ENCODE measurements around the gene TPBGL.

Gene TPBGL, protein sequence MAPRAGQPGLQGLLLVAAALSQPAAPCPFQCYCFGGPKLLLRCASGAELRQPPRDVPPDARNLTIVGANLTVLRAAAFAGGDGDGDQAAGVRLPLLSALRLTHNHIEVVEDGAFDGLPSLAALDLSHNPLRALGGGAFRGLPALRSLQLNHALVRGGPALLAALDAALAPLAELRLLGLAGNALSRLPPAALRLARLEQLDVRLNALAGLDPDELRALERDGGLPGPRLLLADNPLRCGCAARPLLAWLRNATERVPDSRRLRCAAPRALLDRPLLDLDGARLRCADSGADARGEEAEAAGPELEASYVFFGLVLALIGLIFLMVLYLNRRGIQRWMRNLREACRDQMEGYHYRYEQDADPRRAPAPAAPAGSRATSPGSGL

DNA sequence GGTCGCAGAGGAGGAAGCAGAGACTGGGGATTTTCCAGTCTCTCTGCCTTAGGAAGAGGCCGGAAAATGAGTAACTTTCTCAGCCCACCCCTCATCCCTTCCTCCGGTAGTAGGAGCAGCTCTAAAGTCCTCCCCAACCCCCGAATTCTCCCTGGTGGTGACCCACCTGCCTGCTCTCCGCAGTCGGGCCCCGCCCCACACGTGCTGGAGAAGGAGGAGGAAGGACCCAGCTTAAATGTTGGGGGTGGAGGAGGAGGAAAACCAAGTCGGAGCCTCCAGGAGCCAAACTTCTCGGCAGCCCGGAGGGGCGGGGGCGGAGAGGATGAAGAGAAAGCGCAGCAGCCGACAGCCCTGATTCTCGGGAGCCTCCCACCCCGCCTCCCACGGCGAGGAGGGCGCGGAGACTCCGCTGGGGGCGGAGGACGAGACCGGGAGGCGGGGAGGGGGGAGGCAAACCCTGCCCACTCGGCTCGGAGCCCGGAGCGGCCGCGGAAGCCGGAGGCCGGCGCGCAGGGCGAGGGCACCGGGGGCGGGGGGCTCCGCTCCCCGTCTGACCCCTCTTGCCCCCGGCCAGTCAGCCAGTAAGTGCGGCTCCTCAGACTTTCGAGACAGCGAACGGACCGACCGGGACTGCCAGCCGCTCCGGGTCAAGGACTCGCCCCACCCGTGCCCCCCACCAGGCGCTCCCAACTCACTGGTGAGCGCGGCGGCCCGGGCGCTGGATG, at the start of gene TPBGL:
Gene TPBGL (plus strand): TSS at position 464 of the 725 bp plus-strand sequence. CDS start 276 bp downstream, outside the sequence.
- DNase-seq (ENCODE audit: low read depth in 2 of 2), result no peak

DNA sequence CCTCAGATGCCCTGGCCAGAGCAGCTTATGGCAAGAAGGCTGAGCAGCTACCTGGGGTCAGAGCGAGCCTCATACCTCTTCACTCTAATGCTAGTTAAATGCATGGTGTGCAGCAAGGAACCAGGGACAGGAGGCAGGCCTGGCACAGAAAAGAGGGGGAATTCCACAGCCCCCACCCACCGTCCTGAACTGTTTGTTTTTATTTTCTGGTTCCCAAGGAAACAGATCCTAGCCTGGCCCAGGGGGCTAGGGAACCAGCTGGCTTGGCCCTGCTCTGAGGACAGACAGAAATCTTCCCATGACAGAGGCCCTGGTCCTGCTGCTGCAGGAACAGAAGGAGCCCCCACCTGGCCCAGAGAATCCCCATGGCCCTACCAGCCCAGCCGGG, 49.2 kb upstream of the TPBGL start:
- DNase-seq (ENCODE audit: low read depth in 2 of 2), result no peak

DNA sequence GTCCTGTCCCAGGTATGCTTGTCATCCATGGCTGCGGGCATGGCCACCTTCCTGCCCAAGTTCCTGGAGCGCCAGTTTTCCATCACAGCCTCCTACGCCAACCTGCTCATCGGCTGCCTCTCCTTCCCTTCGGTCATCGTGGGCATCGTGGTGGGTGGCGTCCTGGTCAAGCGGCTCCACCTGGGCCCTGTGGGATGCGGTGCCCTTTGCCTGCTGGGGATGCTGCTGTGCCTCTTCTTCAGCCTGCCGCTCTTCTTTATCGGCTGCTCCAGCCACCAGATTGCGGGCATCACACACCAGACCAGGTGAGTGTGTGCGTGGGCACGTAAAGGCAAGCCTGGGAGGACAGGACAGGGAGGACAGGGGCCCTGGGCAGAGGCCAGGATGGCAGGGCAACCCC, 47.3 kb upstream of the TPBGL start:
- no peak for DNase-seq (ENCODE audit: low read depth in 2 of 2)

DNA sequence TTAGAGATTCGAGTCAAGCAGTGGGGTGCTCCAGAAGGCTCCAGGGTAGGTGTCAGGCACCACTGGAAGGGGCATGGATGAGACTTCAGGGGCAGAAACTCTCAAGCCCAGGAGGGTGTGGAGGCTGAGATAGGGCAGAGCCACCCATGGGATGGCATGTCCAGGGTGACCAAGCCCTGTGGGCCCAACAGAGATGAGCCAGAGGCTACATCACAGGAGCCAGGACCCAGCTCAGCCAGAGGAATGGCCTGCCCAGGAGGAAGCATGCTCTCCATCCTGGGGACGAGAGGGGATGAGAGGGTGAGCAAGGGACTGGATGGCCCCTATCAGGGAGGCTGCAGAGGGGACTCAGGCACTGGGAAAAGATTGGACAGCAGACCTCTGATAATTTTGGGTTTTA, 46.9 kb upstream of the TPBGL start:
- DNase-seq (ENCODE audit: low read depth in 2 of 2), result no peak

DNA sequence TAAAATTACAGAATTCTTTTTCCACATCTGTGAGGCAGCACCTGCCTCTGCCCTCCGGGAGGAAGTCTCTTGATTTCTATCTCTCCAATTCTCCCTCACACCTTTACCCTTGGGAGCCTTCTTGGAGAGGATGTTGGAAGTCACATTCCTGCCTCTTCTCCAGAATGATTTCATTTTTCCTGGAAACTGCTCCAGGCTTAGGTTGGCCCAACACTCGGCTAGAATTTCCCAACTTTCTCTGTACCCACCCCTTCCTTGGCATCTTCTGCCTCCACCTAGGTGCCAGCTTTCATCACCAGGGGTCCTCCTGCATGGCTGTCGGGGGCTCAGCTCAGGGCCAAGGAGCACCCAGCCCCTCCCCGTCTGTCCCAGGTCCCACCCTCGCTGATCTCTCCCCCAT, 46.4 kb upstream of the TPBGL start:
- no peak for DNase-seq (ENCODE audit: low read depth in 2 of 2)

DNA sequence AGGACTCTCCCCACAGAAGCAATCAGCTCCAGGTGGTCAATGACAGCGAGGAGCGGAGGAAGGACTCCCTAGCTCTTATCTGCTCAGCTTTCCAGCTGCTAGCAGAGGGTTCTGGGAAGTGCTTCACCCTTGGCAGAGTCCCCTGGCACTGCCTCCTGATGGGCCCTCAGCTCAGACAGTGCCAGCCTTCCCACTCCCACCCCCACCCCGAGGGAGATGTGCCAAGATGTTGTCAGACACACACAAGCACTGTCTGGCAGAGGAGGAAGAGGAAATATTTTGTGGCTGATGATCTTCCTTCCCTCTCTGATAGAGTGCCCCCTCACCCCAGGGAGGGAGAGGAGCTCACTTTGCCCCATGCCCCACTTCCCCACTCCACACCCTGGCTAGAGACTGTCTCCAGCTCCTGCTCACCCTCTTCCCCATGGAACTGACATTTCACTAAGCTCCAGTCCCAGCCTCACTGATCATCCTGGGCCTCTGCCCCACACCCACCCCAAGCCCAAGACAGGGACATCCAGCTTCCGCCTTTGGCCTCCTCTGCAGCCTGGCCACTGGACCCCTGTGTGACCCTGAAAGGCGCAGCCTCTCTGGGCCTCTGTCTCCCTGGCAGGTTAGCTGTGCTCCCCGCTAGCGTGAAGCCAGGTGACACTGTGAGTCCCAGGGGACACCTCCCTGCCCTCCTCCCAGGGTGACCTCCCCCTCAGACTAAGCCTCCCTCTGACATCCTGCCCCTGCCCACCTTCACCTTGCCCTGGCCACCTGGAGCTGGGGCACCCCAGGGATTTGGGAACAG, 45.2 kb upstream of the TPBGL start:
- DNase-seq (ENCODE audit: low read depth in 2 of 2), result no peak

DNA sequence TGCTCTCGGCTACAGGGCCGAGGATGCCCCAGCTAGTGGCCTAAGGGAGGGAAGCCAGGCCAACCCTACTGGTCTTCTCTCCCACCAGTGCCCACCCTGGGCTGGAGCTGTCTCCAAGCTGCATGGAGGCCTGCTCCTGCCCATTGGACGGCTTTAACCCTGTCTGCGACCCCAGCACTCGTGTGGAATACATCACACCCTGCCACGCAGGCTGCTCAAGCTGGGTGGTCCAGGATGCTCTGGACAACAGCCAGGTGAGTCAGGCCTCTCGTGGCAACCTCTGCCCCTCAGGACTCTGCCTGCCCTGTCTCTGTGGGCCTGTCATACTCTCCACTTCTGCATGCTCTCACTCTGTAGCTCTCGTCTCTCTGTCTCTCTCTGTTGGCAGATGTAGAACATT, 44.1 kb upstream of the TPBGL start:
- DNase-seq (ENCODE audit: low read depth in 2 of 2), result no peak

DNA sequence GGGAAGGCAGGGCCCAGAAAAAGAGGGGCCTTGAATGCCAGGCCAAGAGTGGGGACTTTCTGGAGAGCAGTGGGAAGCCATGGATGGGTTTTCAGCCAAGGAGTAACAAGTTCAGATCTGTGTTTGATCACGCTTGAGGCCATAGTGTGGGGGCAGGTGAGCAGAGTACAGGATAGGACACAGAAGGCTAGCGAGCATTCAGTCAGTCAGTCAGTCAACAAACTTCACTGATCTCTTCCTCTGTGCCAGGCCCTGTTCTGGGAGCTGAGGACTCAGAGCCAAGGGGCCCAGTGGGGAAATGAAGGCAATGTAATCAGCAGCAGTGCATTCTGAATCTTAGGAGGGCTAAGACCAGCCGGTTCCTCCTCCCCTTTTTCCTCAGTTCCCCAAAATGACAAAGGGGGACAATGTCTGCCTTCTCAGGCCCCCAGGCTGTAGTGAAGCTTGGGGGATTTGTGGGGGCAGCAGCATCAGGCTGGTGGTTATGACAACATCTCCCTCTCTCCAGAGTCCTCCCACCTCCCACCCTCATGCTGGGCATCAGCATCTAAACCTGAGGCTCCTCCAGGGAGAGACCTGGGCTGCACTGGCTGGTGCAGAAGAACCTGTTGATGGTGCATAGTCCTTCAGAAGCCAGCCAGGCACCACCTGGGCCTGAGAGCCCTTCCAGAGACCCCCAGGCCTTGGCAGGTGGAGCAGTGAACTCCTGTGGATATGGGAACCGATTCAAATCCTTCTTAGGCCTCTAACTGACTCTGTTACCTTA, 42.9 kb upstream of the TPBGL start:
- DNase-seq (ENCODE audit: low read depth in 2 of 2), result no peak

DNA sequence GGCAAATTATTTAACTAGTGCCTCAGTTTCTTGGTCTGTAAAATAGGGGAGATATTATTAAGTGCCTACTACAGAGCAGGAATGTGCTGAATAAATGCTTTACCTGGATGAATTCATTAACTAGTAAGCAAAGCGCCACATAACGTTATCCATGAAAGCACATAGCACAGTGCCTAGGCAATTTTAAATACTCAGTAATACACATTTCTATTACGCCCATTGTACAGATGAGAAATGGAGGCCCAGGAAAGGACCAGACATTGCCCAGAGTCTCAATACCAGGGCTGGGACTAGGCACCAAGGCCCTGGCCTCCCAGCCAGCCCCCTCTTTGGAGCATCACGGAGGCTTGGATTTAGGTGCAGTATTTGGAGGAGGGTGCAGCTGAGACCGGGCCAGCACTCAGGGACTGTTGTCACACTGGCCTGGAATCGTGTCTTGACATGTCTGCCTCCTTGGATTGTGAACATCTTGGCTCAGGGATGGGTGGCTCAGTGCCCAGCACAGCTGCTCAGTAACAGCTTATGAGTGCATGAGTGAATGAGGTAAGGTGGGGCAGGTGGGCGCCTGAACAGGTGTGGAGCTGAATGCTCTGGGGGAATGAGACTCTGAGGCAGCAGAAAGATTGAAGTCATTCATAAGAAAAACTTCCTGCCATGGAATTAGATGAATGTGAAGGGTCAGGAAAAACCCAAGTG, 42.1 kb upstream of the TPBGL start:
- DNase-seq (ENCODE audit: low read depth in 2 of 2), result no peak

DNA sequence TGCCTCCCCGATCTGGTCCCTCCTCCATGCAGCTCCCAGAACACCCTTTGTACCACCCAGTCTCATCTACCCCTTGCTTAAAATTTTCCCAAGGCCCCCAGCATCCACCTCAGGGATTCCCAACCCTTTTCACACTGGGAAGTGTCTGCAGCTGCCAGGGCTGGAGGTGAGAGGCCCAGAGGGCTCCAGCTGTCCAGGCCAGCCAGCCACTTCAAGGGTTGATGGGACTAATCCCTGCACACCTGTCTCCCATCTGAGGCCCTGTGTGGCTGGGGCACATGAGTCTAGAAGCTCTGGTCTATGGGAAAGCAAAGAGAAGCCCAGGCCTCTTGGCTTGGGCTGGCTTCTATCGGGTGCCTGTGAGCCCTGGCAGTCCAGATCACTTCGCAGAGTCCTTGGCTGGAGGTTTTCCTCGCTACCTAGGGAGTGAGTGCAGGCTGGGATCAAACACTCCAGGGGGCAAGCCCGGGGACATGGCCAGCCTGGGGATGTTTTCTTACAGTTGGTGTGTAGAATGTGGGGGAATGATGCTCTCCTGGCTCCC, 41.1 kb upstream of the TPBGL start:
- DNase-seq (ENCODE audit: low read depth in 2 of 2), result no peak

DNA sequence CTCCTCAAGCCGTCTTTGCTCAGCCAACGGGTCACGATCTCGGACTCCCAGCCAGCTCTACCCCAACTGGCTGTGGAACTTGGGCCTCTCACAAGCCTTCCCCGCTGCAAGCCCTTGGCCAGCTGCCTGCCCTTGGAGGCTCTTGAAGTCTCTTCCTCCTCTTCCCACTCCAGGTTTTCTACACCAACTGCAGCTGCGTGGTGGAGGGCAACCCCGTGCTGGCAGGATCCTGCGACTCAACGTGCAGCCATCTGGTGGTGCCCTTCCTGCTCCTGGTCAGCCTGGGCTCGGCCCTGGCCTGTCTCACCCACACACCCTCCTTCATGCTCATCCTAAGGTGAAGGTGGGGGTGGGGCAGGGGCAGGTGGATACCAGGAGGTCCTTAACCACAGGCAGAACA, 40.5 kb upstream of the TPBGL start:
- DNase-seq (ENCODE audit: low read depth in 2 of 2), result no peak

DNA sequence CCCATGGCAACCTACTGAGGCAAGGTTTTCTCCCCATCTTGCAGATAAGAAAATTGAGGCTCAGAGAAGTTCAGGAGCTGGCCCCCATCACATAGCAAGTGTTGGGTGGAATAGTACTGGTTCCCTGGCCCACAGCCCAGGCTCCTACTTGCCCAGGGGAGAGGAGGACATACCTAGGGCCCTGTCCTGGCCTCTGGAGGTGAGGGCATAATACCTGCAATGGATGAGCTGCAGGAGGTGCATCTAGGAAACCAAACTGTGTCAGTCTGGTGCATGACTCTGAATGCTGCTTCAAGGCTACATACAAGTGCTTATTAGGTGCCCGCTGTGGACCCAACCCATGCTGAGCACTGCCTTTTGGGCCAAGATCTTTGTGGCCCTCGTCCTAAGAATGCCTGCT, 40.0 kb upstream of the TPBGL start:
- no peak for DNase-seq (ENCODE audit: low read depth in 2 of 2)

DNA sequence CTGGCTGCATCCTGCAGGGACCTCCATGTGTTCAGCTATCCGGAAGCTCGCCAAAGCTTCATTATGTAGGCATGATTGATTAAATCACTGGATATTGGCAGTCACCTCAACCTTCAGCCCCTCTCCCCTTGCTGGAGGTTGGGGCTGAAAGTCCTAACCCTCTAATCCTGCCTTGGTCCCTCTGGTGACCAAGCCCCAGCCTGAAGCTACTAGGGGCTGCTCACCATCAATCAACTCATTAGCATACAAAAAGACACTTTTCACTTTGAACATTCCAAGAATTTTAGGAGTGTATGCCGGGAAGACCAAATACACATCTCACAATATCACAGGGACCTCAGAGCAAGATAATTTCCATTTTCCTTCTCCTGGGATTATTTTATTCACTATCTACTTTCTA, 38.8 kb upstream of the TPBGL start:
- no peak for DNase-seq (ENCODE audit: low read depth in 2 of 2)

DNA sequence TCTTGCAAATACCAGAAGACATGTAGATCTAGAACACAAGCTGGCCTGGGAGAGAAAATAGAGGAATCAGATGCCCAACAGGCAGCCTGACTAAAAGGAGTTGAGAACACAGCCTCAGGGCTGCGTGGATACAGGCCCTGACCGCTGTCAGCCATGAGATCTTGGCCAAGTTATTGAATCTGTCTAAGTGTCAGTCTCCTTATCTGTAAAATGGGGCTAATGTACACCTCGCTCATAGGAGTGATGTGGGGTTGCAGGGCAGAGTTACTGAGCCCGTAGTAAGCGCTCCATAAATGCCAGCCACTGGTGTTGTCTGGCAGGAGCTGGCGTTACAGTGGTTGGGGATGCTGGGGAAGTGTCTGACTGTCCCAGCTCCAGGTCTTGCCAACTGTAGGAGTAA, 38.4 kb upstream of the TPBGL start:
- DNase-seq (ENCODE audit: low read depth in 2 of 2), result no peak

DNA sequence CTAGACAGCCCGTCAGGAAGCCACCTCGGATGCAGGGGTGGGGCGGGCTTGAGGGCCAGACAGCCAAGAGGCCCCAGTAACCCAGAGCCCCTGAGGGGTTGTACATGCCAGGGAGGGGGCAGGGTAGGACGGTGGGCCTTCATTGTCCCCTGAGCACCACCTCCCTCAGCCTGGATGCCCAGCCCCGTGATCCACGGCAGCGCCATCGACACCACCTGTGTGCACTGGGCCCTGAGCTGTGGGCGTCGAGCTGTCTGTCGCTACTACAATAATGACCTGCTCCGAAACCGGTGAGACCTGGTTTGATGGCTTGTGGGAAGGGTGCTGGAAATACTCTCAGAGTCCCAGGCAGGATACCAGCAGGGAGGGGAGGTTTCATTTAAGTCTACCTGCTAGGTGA, 37.4 kb upstream of the TPBGL start:
- no peak for DNase-seq (ENCODE audit: low read depth in 2 of 2)

DNA sequence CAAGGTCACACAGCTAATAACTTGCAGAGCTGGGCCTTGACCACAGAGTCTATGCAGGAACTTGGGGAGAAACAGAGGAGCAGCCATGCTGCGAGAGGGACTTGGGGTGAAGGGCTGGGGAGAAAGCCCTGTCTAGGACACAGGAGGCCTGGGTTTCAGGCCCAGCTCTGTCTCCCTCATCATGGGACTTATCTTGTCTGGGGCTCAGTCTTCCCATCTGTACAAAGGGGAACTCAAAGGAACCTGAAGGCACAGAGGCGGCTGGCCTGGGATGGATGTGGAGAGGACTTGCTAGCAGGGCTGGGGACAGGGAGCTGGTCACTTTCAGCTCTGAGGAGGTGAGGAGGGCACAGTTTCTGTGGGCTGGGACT, 36.9 kb upstream of the TPBGL start:
- no peak for DNase-seq (ENCODE audit: low read depth in 2 of 2)

DNA sequence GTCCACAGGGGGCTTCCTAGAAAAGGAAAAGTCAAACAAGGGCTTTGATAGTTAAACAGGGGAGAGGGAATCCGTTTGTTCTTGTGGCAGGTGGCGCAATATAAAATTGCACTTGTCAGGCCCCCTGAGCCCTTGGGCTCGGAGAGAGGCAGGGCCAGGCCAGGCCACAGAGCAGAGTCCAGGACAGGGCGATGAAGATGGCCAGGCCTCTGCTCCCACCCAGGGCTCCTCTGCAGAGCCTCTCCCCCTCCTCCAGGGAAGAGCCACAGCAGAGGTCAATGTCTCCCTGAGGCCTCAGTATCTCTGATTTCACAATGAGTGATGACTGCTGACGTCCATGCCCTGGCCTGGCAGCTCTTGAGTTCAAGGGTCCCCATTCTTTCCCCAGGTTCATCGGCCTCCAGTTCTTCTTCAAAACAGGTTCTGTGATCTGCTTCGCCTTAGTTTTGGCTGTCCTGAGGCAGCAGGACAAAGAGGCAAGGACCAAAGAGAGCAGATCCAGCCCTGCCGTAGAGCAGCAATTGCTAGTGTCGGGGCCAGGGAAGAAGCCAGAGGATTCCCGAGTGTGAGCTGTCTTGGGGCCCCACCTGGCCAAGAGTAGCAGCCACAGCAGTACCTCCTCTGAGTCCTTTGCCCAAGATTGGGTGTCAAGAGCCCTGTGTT, 36.4 kb upstream of the TPBGL start:
- no peak for DNase-seq (ENCODE audit: low read depth in 2 of 2)

DNA sequence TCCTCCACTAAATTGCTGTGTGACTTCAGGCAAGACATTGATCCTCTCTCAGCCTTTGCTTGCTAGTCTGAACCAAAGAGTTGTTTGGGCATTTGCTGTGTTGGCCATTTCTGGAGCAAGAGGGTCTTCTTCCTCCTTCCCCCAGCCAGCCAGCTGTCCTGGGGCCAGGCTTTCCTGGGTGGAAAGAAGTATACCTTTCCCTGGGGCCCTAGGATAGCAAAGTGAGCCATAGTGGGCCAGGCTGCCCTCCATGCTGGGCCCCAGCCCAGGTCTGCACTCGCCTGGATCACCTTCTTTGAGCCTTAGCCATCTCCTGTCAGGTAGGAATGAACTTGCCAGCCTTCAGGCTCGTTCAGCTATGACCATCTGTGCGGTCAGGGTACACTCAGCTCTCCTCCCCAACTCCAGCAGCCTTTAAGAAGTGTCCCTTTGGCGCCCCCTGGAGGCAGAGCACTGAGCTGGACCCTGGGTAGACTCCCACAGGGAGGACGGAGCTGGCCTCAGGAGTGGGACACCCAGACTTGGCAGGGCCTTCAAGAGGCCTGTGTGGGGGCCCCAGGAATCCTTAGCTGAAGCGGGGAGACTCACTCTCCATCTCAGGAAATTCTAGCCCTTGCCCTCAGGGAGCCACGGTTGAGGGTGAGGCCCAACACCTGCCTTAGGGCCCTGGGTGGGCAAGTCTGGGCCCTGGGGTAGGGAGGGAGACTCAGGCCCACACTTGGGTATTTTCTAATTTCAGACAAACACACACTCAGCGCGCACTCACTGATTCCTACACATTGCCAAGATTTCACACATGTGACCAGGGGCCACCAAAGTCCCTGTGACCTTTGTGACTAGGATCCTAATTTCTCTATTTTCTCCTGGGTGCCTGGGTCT, 35.6 kb upstream of the TPBGL start:
- peak; percentile 80 to 88 for DNase-seq (ENCODE audit: low read depth in 2 of 2)

DNA sequence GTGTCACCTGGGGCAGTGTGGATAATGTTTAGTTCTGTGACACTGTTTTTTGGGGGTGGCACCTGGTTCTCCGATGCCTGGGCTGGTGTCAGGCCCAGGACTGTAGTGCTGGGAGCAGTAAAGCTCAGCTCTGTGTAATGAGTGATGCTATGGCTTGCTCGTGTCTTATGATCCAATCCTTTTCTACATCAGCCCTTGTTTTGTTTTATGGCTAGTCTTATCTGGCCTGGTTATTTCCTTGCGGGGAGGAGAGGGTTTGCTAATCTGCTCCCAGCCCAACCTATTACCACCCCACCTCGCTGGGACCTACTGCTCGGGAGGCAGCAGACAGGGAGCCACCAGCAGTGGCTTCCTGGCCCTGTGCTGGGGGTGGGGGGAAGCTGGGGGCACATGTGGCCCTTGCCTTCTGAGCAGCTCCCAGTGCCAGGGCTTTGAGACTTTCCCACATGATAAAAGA, 35.0 kb upstream of the TPBGL start:
- no peak for DNase-seq (ENCODE audit: low read depth in 2 of 2)
